K562 (cell line): ENCODE data around the gene OSGEP. TPM values are rescaled to one million over a fixed set of nuclear protein-coding genes. Genes with fewer than 3 reads are reported as not detected.

Source experiments
- BRCA1 ChIP-seq, 2 experiments: fragments of 450-650 bp in 1 of 2; sonication (generic) in 1 of 2; formaldehyde crosslinking in 1 of 2; IDR thresholded peaks; 2 replicates each; pipeline versions ENCODE4 v1.5.0 to v1.6.1; 2017 to 2020; ENCODE audit warnings: mild to moderate bottlenecking in 1 of 2, missing genetic modification reagents in 1 of 2
- CBX5 ChIP-seq: IDR thresholded peaks from 2 replicates; pipeline ENCODE4 v1.6.1; 2014; ENCODE audit warnings: low read depth, borderline replicate concordance
- CHCHD3 ChIP-seq: fragments of 250-450 bp; sonication (Bioruptor Pico); IDR thresholded peaks from 2 replicates; pipeline ENCODE4 v2.1.2; 2022; ENCODE audit warnings: mild to moderate bottlenecking
- E2F3 ChIP-seq: fragments of 250-450 bp; sonication (Bioruptor Pico); IDR thresholded peaks from 2 replicates; pipeline ENCODE4 v1.4.0; 2020; ENCODE audit warnings: mild to moderate bottlenecking
- ETV5 ChIP-seq: sonication (generic); formaldehyde crosslinking; IDR thresholded peaks from 2 replicates; pipeline ENCODE4 v1.4.0; 2020; ENCODE audit warnings: low read depth, mild to moderate bottlenecking, missing genetic modification reagents
- FOXJ2 ChIP-seq: fragments of 200-800 bp; sonication (Bioruptor generic); IDR thresholded peaks from 2 replicates; pipeline ENCODE4 v1.6.1; 2016; ENCODE audit warnings: missing genetic modification characterization, missing compliant biosample characterization
- HLTF ChIP-seq: fragments of 450-650 bp; IDR thresholded peaks from 2 replicates; pipeline ENCODE4 v1.6.1; 2016
- MEF2A ChIP-seq: IDR thresholded peaks from 2 replicates; pipeline ENCODE4 v1.6.1; 2011; ENCODE audit warnings: low read depth, mild to moderate bottlenecking, low read length, moderate library complexity; ENCODE audit not compliant: control insufficient read depth
- NR2C2 ChIP-seq, 2 experiments: fragments of 200-800 bp in 1 of 2; sonication (Bioruptor generic) in 1 of 2; sonication (generic) in 1 of 2; formaldehyde crosslinking in 1 of 2; IDR thresholded peaks; 2 replicates each; pipeline versions ENCODE4 v1.6.1 to v1.8.0; 2016 to 2022; ENCODE audit warnings: mild to moderate bottlenecking in 1 of 2, missing compliant biosample characterization in 1 of 2, missing genetic modification characterization in 1 of 2, missing genetic modification reagents in 1 of 2
- ZNF174 ChIP-seq: fragments of 250-450 bp; sonication (Bioruptor Pico); IDR thresholded peaks from 2 replicates; pipeline ENCODE4 v1.4.0; 2020; ENCODE audit warnings: mild to moderate bottlenecking
- ZNF431 ChIP-seq: sonication (generic); formaldehyde crosslinking; IDR thresholded peaks from 2 replicates; pipeline ENCODE4 v1.8.0; 2022; ENCODE audit warnings: mild to moderate bottlenecking, missing genetic modification reagents
- polyA plus RNA-seq, 8 experiments: library from polyadenylated mRNA; depleted of rRNA in 4 of 8; stranded (reverse) in 5 of 8; unstranded in 3 of 8; fragments of >200 nt; fragmentation: Nextera tagmentation in 2 of 8; fragmentation: Illumina TruSeq in 1 of 8; extraction: Ambion mirVana in 2 of 8; extraction: Trizol in 1 of 8; gene quantifications; 2 replicates each; pipeline versions ENCODE4 v1.2.1 to v1.2.3, GENCODE V29; 2011 to 2014; ENCODE audit warnings: inconsistent platforms in 1 of 8, missing spikeins in 1 of 8
- total RNA-seq, 7 experiments: library from RNA; depleted of rRNA in 6 of 7; stranded (reverse); fragments of >200 nt in 6 of 7; fragmentation: Illumina TruSeq in 2 of 7; extraction: Trizol in 2 of 7; gene quantifications; 2 replicates each; pipeline versions ENCODE4 v1.2.1 to v1.2.3, GENCODE V29; 2011 to 2021; ENCODE audit warnings: low replicate concordance in 1 of 7
- TF ChIP-seq, protein P1 (sequence below), 2 experiments: fragments of 200-800 bp in 1 of 2; sonication (Bioruptor generic) in 1 of 2; sonication (generic) in 1 of 2; formaldehyde crosslinking in 1 of 2; IDR thresholded peaks in 1 of 2; conservative IDR thresholded peaks in 1 of 2; 2 replicates each; pipeline versions ENCODE4 v1.5.0 to v1.6.1; 2016 to 2020; ENCODE audit warnings: missing compliant biosample characterization in 1 of 2, missing genetic modification characterization in 1 of 2, missing genetic modification reagents in 1 of 2
- TF ChIP-seq, protein P2 (sequence below): IDR thresholded peaks from 2 replicates; pipeline ENCODE4 v1.6.1; 2014; ENCODE audit warnings: antibody characterized with exemption
- TF ChIP-seq, protein P3 (sequence below): fragments of 250-450 bp; sonication (Bioruptor Pico); IDR thresholded peaks from 2 replicates; pipeline ENCODE4 v1.5.1; 2021; ENCODE audit warnings: mild to moderate bottlenecking
- TF ChIP-seq, protein P4 (sequence below): fragments of 450-650 bp; IDR thresholded peaks from 2 replicates; pipeline ENCODE4 v1.6.1; 2014; ENCODE audit warnings: low read depth, mild to moderate bottlenecking, moderate library complexity, borderline replicate concordance
- TF ChIP-seq, protein P5 (sequence below): fragments of 250-450 bp; sonication (Bioruptor Pico); IDR thresholded peaks from 2 replicates; pipeline ENCODE4 v1.4.0; 2020; ENCODE audit warnings: mild to moderate bottlenecking, moderate library complexity

OSGEP gene
- total and polyA plus RNA-seq, 9 of the 15 experiments (the other 6 are each of a cell fraction or from before 2014, with no cell fraction given), result 32.1 to 59.2 (median 44.1) TPM

DNA sequence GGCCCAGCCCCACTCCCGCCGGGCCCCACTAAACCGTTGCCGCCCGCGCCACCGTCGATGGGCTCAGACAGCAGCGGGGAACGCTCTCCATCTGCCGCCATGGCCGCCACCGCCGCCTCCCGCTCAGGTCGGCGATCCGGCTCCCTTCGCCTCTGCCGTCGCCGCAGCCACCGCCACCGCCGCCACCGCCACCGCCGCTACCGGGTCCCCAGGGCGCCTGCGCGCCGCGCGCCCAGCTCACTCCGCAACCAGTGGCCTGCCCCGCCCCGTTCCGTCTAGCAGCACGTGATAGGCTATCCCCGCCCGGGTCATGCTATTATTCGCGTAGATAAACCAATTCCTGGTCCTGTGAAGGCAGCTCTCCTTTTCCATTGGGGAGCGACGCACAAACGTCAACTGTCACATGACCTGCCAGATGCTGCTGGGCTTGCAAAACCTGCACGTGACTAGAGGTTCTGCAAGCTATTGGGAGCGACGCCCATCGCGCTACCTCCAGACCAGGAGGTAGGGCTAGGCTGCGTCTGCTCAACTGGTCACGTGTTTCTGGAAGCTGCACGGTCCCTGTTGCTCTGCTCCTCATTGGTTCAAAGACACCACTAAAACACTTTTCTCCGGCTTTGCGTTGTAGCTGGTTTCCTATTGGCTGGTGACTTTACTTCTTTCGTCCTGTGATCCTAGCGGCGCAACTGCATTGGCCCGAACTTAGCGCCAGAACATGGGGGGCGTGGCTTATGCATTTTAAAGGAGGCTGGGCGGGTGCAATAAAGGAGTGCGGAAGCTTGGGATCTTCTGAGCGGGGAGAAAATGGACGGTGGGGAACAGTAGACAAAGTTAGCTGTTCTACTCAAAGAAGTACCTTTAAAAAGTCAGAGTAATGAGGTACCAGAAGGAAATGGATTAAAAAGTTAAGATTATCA is 6.9 kb upstream of the OSGEP start, which contains the start of gene PIP4P1 (continued):
- TF ChIP-seq CHCHD3 (CRISPR knock-in tag) (no peak), NR2C2 (CRISPR knock-in tag; IDR thresholded peaks at IDR 0.05) (no peak), NR2C2 (tag; IDR thresholded peaks at IDR 0.05) (peak; percentile 83), HLTF (no peak), MEF2A (no peak), CBX5 (no peak), ETV5 (CRISPR knock-in tag) (no peak), ZNF431 (CRISPR knock-in tag) (no peak), ZNF174 (no peak), FOXJ2 (peak; percentile 75), E2F3 (CRISPR knock-in tag) (0 out of 2 replicates have a peak, but pooled peaks have one; percentile 32), BRCA1 (IDR thresholded peaks at IDR 0.05) (no peak), BRCA1 (CRISPR knock-in tag; IDR thresholded peaks at IDR 0.05) (no peak)
- TF ChIP-seq, protein P1, sequence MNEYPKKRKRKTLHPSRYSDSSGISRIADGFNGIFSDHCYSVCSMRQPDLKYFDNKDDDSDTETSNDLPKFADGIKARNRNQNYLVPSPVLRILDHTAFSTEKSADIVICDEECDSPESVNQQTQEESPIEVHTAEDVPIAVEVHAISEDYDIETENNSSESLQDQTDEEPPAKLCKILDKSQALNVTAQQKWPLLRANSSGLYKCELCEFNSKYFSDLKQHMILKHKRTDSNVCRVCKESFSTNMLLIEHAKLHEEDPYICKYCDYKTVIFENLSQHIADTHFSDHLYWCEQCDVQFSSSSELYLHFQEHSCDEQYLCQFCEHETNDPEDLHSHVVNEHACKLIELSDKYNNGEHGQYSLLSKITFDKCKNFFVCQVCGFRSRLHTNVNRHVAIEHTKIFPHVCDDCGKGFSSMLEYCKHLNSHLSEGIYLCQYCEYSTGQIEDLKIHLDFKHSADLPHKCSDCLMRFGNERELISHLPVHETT (CRISPR knock-in tag; conservative IDR thresholded peaks at IDR 0.05 in 1 of 2, IDR thresholded peaks at IDR 0.05 in 1 of 2), result peak in 1 of 2 experiments; percentile 62; a peak in 2 of 4 replicates
- TF ChIP-seq, protein P2, sequence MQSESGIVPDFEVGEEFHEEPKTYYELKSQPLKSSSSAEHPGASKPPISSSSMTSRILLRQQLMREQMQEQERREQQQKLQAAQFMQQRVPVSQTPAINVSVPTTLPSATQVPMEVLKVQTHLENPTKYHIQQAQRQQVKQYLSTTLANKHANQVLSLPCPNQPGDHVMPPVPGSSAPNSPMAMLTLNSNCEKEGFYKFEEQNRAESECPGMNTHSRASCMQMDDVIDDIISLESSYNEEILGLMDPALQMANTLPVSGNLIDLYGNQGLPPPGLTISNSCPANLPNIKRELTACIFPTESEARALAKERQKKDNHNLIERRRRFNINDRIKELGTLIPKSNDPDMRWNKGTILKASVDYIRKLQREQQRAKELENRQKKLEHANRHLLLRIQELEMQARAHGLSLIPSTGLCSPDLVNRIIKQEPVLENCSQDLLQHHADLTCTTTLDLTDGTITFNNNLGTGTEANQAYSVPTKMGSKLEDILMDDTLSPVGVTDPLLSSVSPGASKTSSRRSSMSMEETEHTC, result peak; percentile 66
- TF ChIP-seq, protein P3, sequence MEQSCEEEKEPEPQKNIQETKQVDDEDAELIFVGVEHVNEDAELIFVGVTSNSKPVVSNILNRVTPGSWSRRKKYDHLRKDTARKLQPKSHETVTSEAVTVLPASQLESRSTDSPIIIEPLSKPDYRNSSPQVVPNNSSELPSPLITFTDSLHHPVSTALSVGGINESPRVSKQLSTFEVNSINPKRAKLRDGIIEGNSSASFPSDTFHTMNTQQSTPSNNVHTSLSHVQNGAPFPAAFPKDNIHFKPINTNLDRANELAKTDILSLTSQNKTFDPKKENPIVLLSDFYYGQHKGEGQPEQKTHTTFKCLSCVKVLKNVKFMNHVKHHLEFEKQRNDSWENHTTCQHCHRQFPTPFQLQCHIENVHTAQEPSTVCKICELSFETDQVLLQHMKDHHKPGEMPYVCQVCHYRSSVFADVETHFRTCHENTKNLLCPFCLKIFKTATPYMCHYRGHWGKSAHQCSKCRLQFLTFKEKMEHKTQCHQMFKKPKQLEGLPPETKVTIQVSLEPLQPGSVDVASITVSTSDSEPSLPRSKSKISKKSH (CRISPR knock-in tag), result no peak
- TF ChIP-seq, protein P4, sequence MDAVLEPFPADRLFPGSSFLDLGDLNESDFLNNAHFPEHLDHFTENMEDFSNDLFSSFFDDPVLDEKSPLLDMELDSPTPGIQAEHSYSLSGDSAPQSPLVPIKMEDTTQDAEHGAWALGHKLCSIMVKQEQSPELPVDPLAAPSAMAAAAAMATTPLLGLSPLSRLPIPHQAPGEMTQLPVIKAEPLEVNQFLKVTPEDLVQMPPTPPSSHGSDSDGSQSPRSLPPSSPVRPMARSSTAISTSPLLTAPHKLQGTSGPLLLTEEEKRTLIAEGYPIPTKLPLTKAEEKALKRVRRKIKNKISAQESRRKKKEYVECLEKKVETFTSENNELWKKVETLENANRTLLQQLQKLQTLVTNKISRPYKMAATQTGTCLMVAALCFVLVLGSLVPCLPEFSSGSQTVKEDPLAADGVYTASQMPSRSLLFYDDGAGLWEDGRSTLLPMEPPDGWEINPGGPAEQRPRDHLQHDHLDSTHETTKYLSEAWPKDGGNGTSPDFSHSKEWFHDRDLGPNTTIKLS, result peak; percentile 21; the same call in 1 of the 2 replicates
- TF ChIP-seq, protein P5, sequence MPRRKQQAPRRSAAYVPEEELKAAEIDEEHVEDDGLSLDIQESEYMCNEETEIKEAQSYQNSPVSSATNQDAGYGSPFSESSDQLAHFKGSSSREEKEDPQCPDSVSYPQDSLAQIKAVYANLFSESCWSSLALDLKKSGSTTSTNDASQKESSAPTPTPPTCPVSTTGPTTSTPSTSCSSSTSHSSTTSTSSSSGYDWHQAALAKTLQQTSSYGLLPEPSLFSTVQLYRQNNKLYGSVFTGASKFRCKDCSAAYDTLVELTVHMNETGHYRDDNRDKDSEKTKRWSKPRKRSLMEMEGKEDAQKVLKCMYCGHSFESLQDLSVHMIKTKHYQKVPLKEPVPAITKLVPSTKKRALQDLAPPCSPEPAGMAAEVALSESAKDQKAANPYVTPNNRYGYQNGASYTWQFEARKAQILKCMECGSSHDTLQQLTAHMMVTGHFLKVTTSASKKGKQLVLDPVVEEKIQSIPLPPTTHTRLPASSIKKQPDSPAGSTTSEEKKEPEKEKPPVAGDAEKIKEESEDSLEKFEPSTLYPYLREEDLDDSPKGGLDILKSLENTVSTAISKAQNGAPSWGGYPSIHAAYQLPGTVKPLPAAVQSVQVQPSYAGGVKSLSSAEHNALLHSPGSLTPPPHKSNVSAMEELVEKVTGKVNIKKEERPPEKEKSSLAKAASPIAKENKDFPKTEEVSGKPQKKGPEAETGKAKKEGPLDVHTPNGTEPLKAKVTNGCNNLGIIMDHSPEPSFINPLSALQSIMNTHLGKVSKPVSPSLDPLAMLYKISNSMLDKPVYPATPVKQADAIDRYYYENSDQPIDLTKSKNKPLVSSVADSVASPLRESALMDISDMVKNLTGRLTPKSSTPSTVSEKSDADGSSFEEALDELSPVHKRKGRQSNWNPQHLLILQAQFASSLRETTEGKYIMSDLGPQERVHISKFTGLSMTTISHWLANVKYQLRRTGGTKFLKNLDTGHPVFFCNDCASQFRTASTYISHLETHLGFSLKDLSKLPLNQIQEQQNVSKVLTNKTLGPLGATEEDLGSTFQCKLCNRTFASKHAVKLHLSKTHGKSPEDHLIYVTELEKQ (CRISPR knock-in tag), result no peak
